ENCODE data around the gene IRF2BPL.
"Not testable (repeated sequence)": the region's sequence is repeated elsewhere in the genome, so short reads cannot be mapped to it uniquely, and the experiment has no call there.

The IRF2BPL gene

DNA sequence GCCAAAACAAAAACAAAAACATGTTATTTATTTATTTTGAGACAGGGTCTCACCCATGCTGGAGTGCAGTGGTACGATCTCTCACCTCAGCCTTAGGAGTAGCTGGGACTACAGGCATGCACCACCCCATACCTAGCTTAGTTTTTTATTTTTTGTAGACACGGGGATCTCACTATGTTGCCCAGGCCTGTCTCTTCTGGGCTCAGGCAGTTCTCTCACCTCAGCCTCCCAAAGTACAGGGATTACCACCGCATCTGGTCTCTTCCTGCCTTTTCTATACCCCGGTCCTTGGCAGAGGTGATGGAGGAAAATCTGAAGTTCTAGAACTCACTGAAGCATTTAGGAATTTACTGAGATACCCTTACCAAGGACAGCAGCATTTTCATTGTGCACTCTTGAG lies 6.8 kb upstream of the IRF2BPL start:
- no peak for DNase-seq (ENCODE audit: low read depth in 2 of 2, low spot score in 1 of 2)

DNA sequence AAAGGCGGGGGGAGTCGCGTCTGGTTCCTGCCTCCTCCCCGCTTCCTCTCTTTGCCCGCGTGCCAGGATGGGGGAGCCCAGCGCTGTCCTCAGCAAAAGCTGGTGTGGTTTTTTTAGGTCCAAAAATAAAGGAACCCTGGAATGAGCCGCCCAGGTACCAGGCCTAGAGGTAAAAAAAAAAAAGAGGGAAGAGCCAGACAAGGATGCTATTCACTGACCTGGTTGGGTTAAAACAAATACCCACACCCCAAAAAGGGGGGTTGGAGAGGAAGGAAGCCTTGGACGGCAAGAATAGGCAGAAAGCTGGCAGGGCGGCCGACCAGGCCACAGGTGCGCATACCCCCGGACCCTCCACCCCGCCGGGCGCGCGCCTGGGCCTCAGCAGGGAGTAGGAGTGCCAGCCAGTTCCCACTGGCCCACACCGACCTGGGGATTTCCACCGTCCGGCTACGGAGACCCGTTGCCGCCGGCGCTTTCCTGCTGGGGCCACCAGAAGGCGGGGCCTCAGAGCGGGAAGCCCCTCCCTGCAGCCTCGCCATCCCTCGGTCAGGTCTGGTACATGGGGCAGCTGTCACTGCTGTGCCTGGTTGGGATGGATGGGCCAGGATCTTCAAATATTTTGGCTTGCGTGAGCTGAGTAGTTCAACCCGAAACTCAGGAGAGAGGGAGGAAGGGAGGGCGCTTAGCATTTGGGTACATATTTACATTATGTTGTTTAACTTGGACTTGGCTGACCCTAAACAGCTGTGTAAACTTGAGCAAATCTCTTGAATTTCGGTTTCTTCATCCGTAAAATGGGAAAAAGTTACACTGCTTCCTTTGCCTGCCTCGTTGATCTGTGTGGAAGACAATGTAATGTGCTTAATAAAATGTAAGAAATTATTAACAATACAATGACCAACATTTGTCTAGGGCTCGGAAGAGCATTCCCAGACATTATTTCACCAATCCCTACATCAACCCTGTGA lies 5.4 kb upstream of the IRF2BPL start:
- DNase-seq (ENCODE audit: low read depth in 2 of 2, low spot score in 1 of 2), result peak; percentile 49 to 73

DNA sequence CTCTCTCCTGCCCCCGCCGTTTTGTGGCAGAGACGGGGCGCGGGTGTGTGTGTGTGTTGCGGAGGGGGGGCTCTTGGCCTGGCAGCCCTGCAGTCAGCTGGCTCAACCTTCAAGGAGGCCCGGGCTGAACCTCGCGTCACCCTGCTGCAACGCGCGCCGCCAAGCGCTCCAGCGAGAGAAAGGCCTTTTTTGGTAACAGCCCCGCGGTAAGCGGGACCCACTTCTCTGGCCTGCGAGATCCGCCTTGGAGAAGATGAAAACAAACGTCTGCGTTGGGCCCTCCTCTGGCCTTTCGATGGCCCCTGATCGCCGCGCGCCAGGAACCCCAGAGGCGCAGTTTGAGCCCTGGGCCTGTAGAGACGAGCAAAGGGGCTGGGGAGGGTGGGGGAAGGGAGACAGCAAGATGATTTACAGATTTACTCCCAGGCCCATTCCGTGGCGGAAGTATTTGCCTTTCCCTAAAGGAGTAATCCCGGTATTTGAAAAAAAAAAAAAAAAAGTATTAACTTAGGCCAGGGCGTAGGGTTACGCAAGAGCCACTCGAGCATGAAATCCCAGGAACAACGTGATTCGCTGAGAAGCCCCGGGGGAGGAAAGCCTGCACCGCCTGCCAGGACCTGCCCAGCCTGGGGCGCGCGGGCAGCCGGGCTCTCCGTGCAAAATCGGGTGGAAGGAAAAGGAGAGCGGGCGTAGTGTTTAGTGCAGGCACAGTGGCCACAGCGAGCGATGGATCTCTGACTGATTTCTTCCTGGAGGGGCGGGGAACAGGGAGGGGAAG lies 4.5 kb upstream of the IRF2BPL start:
- peak; percentile 63 to 72 for DNase-seq (ENCODE audit: low read depth in 2 of 2, low spot score in 1 of 2)

DNA sequence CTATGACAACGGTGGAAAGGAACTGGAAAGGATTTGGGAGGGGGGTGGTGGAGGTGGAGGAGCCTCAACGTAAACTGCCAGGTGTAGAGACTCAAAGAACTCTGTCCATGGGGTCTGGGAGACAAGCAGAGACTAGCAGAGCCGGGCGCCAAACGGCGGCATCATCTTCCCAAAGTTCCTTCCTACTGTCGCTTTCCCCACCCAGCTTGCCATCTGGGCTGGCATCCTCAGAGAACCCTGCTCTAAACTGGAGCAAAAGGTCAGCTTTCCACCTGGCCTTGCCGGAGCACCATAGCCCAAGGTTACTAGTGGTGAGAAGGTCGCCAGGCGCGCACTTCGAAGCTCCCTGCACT lies 4.0 kb upstream of the IRF2BPL start:
- DNase-seq (ENCODE audit: low read depth in 2 of 2, low spot score in 1 of 2), result no peak

DNA sequence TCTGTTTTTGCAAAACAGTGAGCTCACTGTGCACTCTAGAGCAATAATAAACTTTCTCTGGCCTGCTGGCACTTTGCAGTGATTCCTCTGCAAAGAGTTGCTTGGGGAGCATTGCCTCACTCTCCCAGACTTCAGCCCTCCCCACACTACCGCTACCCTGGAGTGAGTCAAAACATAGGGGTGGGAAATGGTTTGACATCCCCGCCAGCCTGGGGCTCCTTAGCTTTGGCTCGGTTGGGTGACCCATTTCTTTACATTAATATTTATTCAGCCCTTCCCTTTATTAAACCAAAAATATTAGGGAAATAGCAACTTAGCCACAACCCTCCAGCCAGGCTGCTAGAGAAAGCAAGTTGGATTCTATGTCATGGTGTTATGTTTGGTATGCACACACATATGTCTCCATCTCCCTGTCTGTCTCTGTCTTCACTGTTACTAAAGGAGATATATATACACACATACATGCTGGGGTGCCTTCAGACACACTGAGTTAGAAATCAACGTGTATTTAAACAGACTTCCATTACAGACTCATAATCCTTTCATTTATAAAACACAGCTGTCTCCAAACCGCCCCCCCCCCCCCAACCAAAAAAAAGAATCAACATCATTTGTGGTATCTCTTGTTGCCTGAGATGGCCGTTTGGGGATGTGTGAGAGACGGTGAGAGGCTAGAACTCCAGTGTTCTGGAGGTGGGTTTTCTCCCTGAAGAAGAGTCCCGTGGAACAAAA lies 3.4 kb upstream of the IRF2BPL start:
- no peak for DNase-seq (ENCODE audit: low read depth in 2 of 2, low spot score in 1 of 2)

DNA sequence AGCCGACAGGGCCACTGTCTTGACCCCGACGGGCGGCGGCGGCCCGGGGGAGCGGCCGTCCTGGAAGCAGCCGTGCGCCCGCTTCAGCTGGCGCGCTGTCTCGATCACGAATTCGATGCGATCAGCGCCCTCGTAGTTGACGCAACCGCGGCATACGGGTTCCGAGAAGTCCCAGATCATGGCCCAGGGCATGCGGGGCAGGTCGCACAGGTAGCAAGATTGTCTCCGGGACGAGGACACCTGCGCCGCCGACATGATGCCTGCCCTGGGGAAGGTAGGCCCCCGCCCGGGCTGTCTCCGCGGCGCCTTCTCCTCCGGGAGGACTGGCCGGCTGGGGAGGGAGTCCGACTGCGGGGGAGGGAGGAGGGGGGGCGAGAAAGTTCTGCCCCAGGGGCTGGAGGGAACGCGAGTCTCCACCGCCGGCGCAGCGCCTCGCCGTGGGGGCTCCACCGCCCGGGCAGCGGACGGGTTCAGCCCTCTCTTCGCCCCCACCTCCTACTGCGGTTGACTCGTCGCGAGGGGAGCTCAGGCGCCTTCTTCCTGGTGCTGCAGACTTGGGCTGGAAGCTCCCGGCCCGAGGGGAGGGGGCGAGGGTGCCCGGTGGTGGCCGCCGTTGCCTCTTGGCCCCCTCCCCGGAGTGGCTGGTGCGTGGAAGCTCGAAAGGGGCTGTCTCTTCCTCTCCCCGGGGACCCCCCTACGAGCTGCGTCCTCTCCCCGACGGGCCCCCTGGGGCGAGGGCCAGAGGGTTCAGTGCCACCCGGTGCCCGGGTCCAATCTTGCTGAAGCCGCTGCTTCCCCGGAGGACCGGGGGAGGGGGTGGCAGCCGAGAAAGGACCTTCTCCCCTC lies 747 bp downstream of the IRF2BPL start:
- DNase-seq (ENCODE audit: low read depth in 2 of 2, low spot score in 1 of 2), result peak in 1 of 2 donors; percentile 56

DNA sequence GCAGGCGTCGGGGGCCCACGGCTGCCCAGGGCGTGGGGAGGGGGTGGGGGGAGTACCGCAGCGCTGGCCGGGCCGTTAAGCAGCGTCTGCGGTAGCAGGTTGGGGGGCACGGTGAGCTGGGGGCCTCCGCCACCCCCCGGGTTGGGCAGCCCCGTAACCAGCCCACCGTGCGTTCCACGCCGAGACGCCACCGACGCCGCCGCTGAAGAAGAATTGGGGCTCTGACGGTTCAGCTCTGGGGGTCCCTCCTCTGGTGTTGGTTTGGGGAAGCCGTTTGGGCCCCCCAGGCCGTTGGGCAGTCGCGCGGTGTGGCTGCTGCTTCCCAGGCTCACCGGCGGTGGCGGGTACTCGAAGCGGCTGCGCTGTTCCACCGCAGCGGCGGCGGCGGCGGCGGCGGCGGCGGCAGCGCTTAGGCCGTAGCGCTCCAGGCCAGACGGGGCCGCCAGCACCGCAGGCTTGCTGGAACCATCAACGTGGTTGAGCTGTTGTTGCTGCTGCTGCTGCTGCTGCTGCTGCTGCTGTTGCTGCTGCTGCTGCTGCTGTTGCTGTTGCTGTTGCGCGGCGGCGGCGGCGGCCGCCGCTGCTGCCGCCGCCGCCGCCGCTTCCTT lies 1.5 kb downstream of the IRF2BPL start:
- no peak for DNase-seq (ENCODE audit: low read depth in 2 of 2, low spot score in 1 of 2)

DNA sequence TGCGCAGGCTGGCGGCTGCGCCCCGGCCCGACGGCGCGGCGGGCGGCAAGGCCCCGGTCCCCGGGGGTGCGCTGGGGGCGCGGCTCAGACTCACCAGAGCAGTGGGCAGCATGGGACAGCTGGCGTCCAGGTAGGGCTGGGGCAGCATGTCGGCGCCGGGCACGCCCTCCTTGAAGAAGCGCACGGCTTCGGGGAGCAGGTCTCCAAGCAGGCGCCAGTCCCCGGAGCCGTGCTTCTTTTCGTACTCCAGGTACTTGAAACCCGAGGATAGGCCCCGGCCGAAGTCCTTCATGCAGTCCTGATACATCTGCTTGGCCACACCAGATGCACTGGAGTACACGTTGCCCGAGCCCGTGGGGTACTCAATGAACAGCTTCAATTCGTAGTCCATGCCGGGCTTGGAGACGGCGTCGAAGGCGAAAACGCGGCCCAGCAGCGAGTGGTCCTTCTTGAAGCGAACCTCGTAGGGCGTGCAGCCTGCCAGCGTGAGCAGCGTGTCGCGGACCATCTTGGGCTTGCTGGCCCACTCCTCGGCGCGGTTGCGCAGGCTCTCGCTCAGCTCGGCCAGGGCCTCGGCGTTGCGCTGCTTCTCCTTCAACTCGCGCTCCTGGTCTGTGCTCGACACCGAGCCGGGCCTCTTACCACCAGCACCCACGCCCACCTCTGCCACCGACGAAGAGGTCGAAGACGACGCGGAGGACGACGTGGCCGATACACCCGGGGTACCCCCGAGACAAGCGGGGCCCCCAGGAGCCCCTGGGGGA lies 2.2 kb downstream of the IRF2BPL start:
- DNase-seq (ENCODE audit: low read depth in 2 of 2, low spot score in 1 of 2), result no peak

DNA sequence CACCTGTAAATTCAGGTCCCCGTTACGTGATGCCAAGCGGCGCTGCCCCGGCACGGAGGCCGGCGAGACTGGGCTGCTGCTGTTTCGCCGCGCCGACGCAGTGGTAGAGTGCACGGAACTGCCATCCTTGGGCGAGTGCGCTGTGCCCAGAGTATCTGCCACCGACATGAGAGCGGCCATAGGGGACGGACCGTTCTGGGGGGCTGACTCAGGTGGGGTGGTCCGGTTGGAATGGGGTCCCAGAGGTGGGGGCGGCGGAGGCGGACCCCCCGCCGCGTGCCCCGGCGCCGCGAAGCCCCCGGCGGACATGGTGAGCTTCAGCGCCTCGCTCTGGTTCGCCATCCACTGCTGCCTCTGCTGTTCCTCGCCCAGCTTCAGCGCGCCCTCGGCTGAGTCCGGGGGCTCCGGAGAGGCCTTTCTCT lies 2.8 kb downstream of the IRF2BPL start:
- no peak for DNase-seq (ENCODE audit: low read depth in 2 of 2, low spot score in 1 of 2)

DNA sequence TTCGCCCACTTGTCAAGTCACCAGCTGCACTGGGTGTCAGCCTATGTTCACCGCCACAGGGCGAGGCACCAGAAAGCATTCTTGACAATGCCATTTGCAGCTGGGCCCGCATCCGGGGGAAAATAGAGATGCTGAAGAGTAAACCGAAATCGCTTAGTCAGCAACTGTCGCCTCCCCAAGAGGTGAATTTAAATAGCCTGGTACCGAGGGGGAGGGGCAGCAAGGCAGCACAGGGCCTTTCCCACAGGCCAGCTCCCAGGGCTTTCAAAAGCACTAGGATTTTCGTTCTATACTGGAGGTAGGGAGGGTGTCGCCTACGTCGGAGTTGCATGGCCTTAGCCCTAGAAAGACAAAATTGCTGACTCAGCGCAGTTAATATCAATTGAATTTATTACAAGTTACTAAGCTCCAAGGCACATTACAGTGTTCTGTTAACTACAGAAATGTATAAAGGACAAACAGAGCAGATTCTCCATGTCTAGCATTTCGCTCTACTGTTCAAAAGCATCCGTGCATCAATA lies 4.3 kb downstream of the IRF2BPL start:
- DNase-seq (ENCODE audit: low read depth in 2 of 2, low spot score in 1 of 2), result no peak

DNA sequence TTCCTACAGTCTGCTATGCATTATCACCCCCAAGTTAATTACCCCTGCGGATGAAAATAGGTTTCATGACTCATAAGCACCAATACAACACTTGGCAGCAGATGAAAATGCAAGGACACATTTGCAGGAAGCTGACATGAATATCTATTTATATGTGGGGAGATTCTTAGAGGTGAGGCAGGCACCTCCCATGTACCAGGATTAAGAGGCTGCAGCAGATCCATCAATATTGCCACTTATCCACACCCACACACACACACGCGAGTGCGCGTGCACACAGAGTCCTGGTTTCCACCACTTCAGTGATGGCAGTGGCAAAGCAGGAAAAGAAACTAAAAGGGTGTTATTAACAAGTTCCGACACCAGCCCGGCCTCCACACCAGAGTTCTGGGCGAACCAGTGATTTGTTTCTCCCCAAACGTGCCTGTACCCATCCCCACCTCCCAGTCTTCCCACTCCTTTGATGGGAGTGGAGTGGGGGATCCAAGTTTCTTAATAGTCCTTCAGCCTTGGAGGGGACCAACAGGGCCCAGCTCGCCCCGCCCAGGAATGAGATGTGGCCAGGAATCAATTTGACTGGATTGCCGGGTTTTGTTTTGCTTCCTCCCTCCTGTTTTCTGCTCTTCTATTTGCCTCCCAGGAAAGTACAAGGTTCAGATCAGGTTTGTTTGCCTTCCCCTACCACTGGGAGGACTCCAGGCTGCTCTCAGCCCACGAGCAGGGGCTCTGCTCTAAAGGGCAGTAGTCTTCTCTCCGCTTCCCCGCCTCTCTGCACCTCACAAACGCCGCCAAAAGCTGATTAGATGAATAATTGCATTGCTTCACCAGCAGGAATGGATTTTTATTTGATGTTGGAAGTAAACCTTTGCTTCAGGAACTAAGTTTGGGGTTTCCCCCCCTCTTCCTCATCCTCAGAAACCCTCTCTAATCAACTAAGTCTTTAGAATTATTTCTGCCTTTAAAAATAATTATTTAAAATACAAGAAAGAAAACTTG lies 5.2 kb downstream of the IRF2BPL start:
- no peak for DNase-seq (ENCODE audit: low read depth in 2 of 2, low spot score in 1 of 2)

DNA sequence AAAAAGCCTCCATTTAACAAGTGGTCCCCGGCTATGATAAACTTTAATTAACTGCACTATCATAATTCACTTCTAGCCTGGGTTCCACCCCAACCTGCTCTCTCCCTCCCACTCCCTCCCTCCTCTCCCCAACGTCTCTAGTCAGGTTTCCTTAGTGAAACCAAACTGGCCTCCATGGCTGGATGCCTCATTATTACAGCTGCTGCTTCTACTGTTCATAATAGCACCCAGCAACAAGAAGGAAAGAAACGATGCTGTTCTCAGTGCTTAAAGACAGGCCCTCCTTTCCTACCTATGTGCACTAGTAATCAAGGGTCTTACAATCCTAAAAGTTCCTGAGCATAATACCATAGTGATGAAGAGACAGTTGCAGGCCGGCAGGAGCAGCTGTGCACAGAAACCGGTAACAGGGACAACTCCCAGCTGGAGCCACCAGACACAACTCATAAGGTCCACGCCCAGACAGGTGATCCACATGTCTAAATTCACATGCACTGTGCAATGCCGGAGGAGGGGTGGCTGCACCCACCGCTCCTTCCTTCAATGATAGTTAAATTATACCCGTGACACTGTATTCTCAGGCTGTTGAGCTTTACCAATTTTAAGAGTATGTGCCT lies 6.2 kb downstream of the IRF2BPL start:
- DNase-seq (ENCODE audit: low read depth in 2 of 2, low spot score in 1 of 2), result no peak

DNA sequence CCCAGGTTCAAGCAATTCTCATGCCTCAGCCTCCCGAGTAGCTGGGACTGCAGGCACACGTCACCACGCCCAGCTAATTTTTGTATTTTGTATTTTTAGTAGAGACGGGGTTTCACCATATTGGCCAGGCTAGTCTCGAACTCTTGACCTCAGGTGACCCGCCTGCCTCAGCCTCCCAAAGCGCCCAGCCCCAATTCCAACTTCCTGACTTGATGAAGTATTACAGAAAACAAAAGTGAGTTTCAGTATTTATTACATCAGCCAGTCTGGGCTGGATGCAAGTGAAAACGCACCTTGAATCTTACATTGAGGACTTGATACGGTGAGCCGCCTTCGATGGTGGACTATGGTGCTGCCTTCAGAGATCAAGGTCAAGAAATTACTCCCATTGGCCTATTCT lies 7.1 kb downstream of the IRF2BPL start:
- not testable (repeated sequence) for DNase-seq (ENCODE audit: low read depth in 2 of 2, low spot score in 1 of 2)

DNA sequence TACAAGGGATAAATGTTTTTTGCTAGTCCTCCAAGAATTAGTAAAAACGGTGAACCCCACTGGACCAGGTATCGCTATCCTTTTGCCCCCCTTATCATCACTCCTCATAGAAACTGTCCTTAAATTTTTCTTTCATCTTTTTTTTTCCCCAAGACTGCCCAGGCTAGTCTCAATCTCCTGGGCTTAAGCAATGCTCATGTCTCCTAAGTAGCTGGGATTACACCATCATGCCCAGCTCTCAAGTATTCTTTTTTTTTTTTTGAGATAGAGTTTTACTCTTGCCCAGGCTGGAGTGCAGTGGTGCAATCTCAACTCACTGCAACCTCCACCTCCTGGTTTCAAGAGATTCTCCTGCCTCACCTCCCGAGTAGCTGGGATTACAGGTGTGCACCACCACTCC lies 9.7 kb downstream of the IRF2BPL start:
- no peak for DNase-seq (ENCODE audit: low read depth in 2 of 2, low spot score in 1 of 2)

DNA sequence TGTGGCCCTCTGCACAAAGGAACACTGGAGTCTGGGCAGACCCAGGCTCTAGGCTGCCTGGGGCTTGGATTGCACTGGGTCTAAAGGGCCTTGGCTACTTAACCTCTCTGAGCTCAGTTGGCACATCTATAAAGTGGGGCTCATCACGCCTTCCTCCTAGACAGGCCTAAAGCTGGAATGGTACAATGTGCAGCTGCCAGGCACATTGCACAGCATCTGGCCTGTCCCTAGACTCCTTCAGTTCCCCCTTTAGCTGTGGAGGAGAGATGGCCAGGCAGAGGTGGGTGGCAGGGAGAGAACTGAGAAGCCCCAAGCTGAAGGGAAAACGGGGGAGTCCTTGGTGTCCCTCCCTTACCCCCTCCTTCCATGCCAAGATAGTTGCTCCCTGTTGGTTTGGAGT lies 10.8 kb downstream of the IRF2BPL start:
- no peak for DNase-seq (ENCODE audit: low read depth in 2 of 2, low spot score in 1 of 2)

DNA sequence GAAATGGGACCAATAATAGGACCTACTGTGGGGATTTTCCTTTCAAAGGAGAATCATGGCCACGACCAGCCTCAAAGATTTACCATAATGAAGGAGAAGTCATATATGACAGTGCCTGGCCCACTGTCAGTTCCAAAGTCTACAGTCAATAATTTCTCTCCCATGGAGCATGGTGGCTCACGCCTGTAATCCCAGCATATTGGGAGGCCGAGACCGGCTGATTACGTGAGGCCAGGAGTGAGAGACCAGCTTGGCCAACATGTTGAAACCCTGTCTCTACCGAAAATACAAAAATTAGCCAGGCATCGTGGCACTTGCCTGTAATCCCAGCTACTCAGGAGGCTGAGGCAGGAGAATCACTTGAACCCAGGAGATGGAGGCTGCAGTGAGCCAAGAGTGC lies 13.8 kb downstream of the IRF2BPL start:
- DNase-seq (ENCODE audit: low read depth in 2 of 2, low spot score in 1 of 2), result no peak

DNA sequence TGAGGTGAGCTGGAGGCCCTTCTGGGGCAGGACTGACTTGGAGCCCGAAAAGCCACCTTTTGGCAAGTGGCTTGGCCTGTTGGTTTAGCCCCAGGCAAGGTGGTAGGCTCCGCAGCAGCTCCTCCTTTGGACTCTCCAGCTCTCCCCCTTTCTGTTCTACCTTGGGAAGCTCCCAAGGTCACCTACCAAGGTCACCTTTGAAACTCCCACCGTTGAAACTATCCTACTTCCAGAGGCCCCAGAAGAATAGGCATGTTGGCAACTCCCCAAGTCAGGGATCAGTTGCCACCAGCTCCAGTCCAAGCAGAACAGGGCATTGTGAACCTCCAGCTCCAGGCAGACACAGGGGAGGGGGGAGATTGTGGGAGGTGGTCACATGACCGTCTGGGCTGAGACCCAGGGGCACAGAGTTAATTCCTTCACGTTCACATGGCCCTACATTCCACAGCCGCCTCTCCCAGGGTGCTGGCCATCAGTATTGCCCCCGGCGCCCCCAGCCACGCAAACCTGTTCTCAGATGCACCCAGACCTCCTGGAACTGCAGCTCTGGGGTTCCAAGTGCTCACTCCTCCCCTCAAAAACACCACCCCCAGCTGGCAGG lies 14.4 kb downstream of the IRF2BPL start:
- no peak for DNase-seq (ENCODE audit: low read depth in 2 of 2, low spot score in 1 of 2)
